Heart right ventricle (tissue), 16 donors: Measurements from ENCODE around the gene PIK3IP1. TPM values are rescaled to one million over a fixed set of nuclear protein-coding genes. Genes with fewer than 3 reads are reported as not detected.
A peak's percentile ranks its signal among the peaks of the same experiment; 100 is the strongest.

Source experiments
- ATAC-seq, 8 donors: fragments of 200-7000 bp; cut with Tn5 transposase; one replicate each; pipeline ENCODE4 v1.9.1; 2020; ENCODE audit warnings: mild to moderate bottlenecking in 8 of 8, moderate library complexity in 8 of 8, moderate number of reproducible peaks in 1 of 8
- DNase-seq, 2 donors: peaks; one replicate each; pipeline ENCODE4 v3.0.0-alpha.2; 2020
- H3K27ac ChIP-seq, 10 donors: fragments of 200-600 bp; sonication (generic) in 2 of 10; one replicate each; pipeline versions ENCODE4 v1.5.0 to v1.8.0; 2020 to 2022; ENCODE audit warnings: mild to moderate bottlenecking in 3 of 10
- H3K27me3 ChIP-seq, 7 donors: fragments of 200-600 bp; one replicate each; pipeline ENCODE4 v1.8.0; 2021 to 2022; ENCODE audit warnings: mild to moderate bottlenecking in 2 of 7
- H3K36me3 ChIP-seq, 9 donors: fragments of 200-600 bp; sonication (generic) in 1 of 9; one replicate each; pipeline versions ENCODE4 v1.5.0 to v1.8.0; 2020 to 2022; ENCODE audit warnings: mild to moderate bottlenecking in 2 of 9
- H3K4me1 ChIP-seq, 9 donors: fragments of 200-600 bp; sonication (generic) in 1 of 9; one replicate each; pipeline versions ENCODE4 v1.5.0 to v1.8.0; 2020 to 2022; ENCODE audit warnings: mild to moderate bottlenecking in 4 of 9
- H3K4me3 ChIP-seq, 10 donors: fragments of 200-600 bp; sonication (generic) in 2 of 10; one replicate each; pipeline versions ENCODE4 v1.5.0 to v1.8.0; 2020 to 2022; ENCODE audit warnings: mild to moderate bottlenecking in 7 of 10, moderate library complexity in 2 of 10
- H3K9me3 ChIP-seq, 11 donors: fragments of 200-600 bp in 10 of 11; sonication (generic) in 2 of 11; one replicate each; pipeline versions ENCODE4 v1.5.0 to v1.8.0; 2013 to 2022; ENCODE audit warnings: mild to moderate bottlenecking in 2 of 11, control low read depth in 1 of 11, moderate library complexity in 1 of 11
- CTCF ChIP-seq, 9 donors: fragments of 200-600 bp; sonication (generic) in 2 of 9; IDR thresholded peaks; one replicate each; pipeline versions ENCODE4 v1.5.0 to v1.8.0; 2021 to 2022; ENCODE audit warnings: antibody characterized with exemption in 9 of 9, mild to moderate bottlenecking in 5 of 9, moderate library complexity in 1 of 9
- WGBS, 2 donors: extraction: QIAGEN DNeasy Blood & Tissue Kit; methylation state at CpG; one replicate each; pipeline ENCODE4 v1.1.7; 2013; ENCODE audit warnings: inconsistent platforms in 1 of 2; 5-methylcytosine and 5-hydroxymethylcytosine counted together
- intact Hi-C, 10 donors: fragments of 100-400 bp; cut with DNase I; formaldehyde crosslinking; loops; one replicate each; pipeline versions ENCODE4 v1.11.1 to v1.14.2; 2022
- polyA plus RNA-seq, 2 donors: library from polyadenylated mRNA; stranded (reverse); fragments of 200-250 nt; gene quantifications; one replicate each; pipeline ENCODE4 v1.2.3, GENCODE V29; 2013
- total RNA-seq, 10 donors: library from RNA; stranded (reverse); fragmentation: NEBNext Ultra II Directional in 3 of 10; extraction: Animal tissue kit (Norgen Biotek cat#: 25700) in 3 of 10; gene quantifications; one replicate each; pipeline versions ENCODE4 v1.2.1 to v1.2.4, GENCODE V29; 2021 to 2023
- donor health status: Arrhythmogenic right ventricular cardiomyopathy.
- donor health status: ischemic (EF 13 %, LVEDD 7.1; RV severe dilation, severe dysfunction).
- donor health status: healthy with polysubstance abuse.
- donor health status: DM: no; HTN: yes; CAD: no.
- donor health status: DM: no; HTN: no; CAD: no.
- donor health status: ischemic (EF 25% LVEDD 6.9; RV normal size, moderate dysfunction).
- donor health status: ischemic (EF 25% LVEDD 5.7; RV mildly dilated, moderate dysfunction).
- donor health status: healthy.
- donor health status: DM: yes; HTN: yes; CAD: no.
- donor health status: Ischemic cardiomyopathy.
- donor health status: ischemic (EF 35%, LVEDD 5.7; RV mildly dilated, moderate dysfunction).
- donor health status: nonischemic (EF 11% LVEDD 7.7; RV severe dilation, severe dysfunction).
- donor health status: DM: yes; HTN: yes; CAD: no.
- donor health status: PGD.
- donor health status: ischemic (EF 29% LVEDD 5.4; RV normal size, mild dysfunction).
- donor health status: nonischemic (EF 23%, LVEDD 6.1; RV moderate dilation, normal function).

Gene PIK3IP1
- total and polyA plus RNA-seq, 12 donors = 3.6 to 28.6 (median 12.9) TPM

- DNase-seq (no peak), ATAC-seq (no peak)
- H3K27me3 ChIP-seq = no peaks in the 10 kb centered on the region
- no peak overlapping the region for H3K4me3 ChIP-seq
- peaks cover 16 to 58% (median 28%) of the 10 kb centered on the region in 9 donors for H3K4me1 ChIP-seq
- H3K9me3 ChIP-seq = no peaks in the 10 kb centered on the region
- intact Hi-C loops = loop anchor here in 1 of 10 donors (5.0 kb wide), 1 partner anchor 33 kb away; the partner anchor contains the start of gene LIMK2
- peak overlapping the region in 1 of 10 donors; percentile 40 for H3K27ac ChIP-seq
- 91 to 95% methylated on average over 7 of the region's 7 CpGs for WGBS, 2 donors
- H3K36me3 ChIP-seq = peaks cover 0 to 40% (median 0%) of the 10 kb centered on the region in 9 donors
- no peak for TF ChIP-seq CTCF (IDR thresholded peaks at IDR 0.05)
These were observed 47.3 kb downstream of the PIK3IP1 start for GRCh38 chr22:31244943-31245451.

GRCh38 chr22:31244046-31244942, 48.0 kb downstream of the PIK3IP1 start:
- Histone ChIP-seq H3K36me3 (peaks cover 0 to 34% (median 0%) of the 10 kb centered on the region in 9 donors), H3K27ac (peak overlapping the region in 1 of 10 donors; percentile 40)
- intact Hi-C loops = no loop called here

GRCh38 chr22:31243339-31244045, 48.8 kb downstream of the PIK3IP1 start:
- peak in 1 of 9 donors; percentile 15 for TF ChIP-seq CTCF (IDR thresholded peaks at IDR 0.05)
- Histone ChIP-seq H3K36me3 (peaks cover 0 to 38% (median 0%) of the 10 kb centered on the region in 9 donors), H3K27ac (peak overlapping the region in 2 of 10 donors; percentile 38 to 40), H3K9me3 (no peaks in the 10 kb centered on the region), H3K4me3 (no peak overlapping the region), H3K27me3 (no peaks in the 10 kb centered on the region), H3K4me1 (peaks cover 7 to 58% (median 13%) of the 10 kb centered on the region in 9 donors)
- ATAC-seq (no peak), DNase-seq (no peak)
- WGBS, 2 donors = 69 to 83% methylated on average over 5 of the region's 5 CpGs
- intact Hi-C loops = no loop called here

More at GRCh38 chr22:31244046-31244942, 48.0 kb downstream of the PIK3IP1 start:
- no peaks in the 10 kb centered on the region for H3K27me3 ChIP-seq
- no peak for ATAC-seq
- WGBS, 2 donors = 68 to 74% methylated on average over 9 of the region's 9 CpGs
- no peaks in the 10 kb centered on the region for H3K9me3 ChIP-seq
- H3K4me1 ChIP-seq = peaks cover 12 to 58% (median 21%) of the 10 kb centered on the region in 9 donors
- TF ChIP-seq CTCF (IDR thresholded peaks at IDR 0.05) = no peak
- DNase-seq = no peak
- no peak overlapping the region for H3K4me3 ChIP-seq

GRCh38 chr22:31241936-31242335, 50.4 kb downstream of the PIK3IP1 start:
- no peak overlapping the region for H3K27ac ChIP-seq
- DNase-seq = no peak
- no peak for TF ChIP-seq CTCF (IDR thresholded peaks at IDR 0.05)
- H3K9me3 ChIP-seq = no peaks in the 10 kb centered on the region
- no peak for ATAC-seq
- no peak overlapping the region for H3K4me3 ChIP-seq
- H3K27me3 ChIP-seq = no peaks in the 10 kb centered on the region
- H3K4me1 ChIP-seq = peaks cover 0 to 55% (median 0%) of the 10 kb centered on the region in 9 donors
- intact Hi-C loops = no loop called here
- H3K36me3 ChIP-seq = peaks cover 0 to 38% (median 0%) of the 10 kb centered on the region in 9 donors
